Activated naive CD8-positive, alpha-beta T cell treated with anti-CD3 and anti-CD28 coated beads, Interleukin-2, amount 10 ng/mL, durations not matched to agents 7 days and 5 days (primary cell): ENCODE results near the gene EXOC4. TPM values are rescaled to one million over a fixed set of nuclear protein-coding genes. Genes with fewer than 3 reads are reported as not detected.

Experiments used
- ATAC-seq: fragments of 150-1000 bp; cut with Tn5 transposase; one replicate; pipeline ENCODE4 v1.10.0; 2021; ENCODE audit warnings: low read depth, moderate library complexity
- POLR2A ChIA-PET: fragments of 350-600 bp; sonication (Branson Sonifier 250); formaldehyde crosslinking; loops from one replicate; lab custom pipeline; 2021; ENCODE audit warnings: antibody characterized with exemption; lab: Charles Lee
- DNase-seq: peaks from one replicate; pipeline ENCODE4 v3.0.0; 2021
- H3K27ac Mint-ChIP-seq: one replicate; pipeline ENCODE4 v1.8.0; 2022; ENCODE audit warnings: mild to moderate bottlenecking, mixed read lengths
- H3K27me3 Mint-ChIP-seq: one replicate; pipeline ENCODE4 v1.8.0; 2022; ENCODE audit warnings: mild to moderate bottlenecking, moderate library complexity, mixed read lengths
- H3K36me3 Mint-ChIP-seq: one replicate; pipeline ENCODE4 v1.8.0; 2021; ENCODE audit warnings: mild to moderate bottlenecking, mixed read lengths
- H3K4me1 Mint-ChIP-seq: one replicate; pipeline ENCODE4 v1.8.0; 2021; ENCODE audit warnings: mixed read lengths
- H3K4me3 Mint-ChIP-seq: one replicate; pipeline ENCODE4 v1.8.0; 2022; ENCODE audit warnings: mild to moderate bottlenecking, moderate library complexity, mixed read lengths
- H3K9me3 Mint-ChIP-seq: one replicate; pipeline ENCODE4 v1.8.0; 2021; ENCODE audit warnings: mixed read lengths
- total RNA-seq, 2 experiments: library from RNA; stranded (reverse); gene quantifications; one replicate each; pipeline ENCODE4 v1.2.3, GENCODE V29; 2021

The EXOC4 gene
- total RNA-seq, 2 experiments from 2014 or later: 73.1 to 73.7 TPM

DNA sequence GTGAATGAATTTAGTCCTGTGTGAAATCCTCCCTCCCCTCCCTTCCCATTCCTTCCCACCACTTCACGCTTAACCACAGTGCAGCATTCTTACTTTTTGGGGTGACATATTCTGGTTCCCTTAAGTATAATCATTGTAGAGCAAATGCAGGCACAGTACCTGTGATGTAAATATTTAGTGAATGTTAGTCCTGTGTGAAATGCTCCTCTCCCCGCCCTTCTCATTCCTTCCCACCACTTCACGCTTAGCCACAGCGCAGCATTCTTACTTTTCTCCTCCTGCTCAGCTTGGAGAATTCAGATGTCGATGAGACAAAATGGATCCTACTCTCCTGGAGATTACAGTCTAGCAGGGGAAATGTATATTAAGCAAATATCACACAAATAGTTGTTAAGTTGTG is 258.8 kb downstream of the EXOC4 start:
- POLR2A ChIA-PET: no interaction called here
- H3K27ac Mint-ChIP-seq: no peak overlapping the region

GRCh38 chr7:133512560-133512959 is 259.7 kb downstream of the EXOC4 start:
- H3K27ac Mint-ChIP-seq: no peak overlapping the region
- H3K27me3 Mint-ChIP-seq: no peaks in the 10 kb centered on the region
- H3K4me1 Mint-ChIP-seq: no peaks in the 10 kb centered on the region
- DNase-seq (no peak), ATAC-seq (no peak)
- H3K4me3 Mint-ChIP-seq: no peak overlapping the region
- peaks cover 9% of the 10 kb centered on the region for H3K36me3 Mint-ChIP-seq
- POLR2A ChIA-PET: no interaction called here
- peaks cover 4% of the 10 kb centered on the region for H3K9me3 Mint-ChIP-seq

More for the DNA sequence above, 258.8 kb downstream of the EXOC4 start:
- Mint-ChIP-seq H3K36me3 (peaks cover 7% of the 10 kb centered on the region), H3K27me3 (no peaks in the 10 kb centered on the region), H3K4me1 (no peaks in the 10 kb centered on the region), H3K4me3 (no peak overlapping the region), H3K9me3 (peaks cover 4% of the 10 kb centered on the region)
- DNase-seq (no peak), ATAC-seq (no peak)

DNA sequence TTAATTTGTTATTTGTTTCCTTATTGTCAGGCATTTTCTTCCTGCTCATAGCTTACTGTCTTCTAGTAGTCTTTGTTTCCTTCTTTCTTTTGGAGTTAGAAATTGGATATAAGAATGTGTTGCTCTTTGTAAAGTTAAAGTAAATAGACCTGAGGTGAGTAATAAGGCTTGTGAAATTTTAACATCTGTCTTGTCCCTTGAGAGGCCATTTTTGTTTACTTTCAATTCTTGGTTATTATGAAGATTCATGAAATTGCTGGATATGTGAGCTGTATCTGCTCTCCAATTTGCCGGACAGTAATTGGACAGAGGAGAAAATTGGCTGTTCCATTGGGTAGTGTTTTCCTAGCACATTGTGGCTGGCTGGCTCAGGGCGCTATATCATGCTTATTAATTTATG is 260.7 kb downstream of the EXOC4 start:
- DNase-seq (no peak), ATAC-seq (no peak)
- Mint-ChIP-seq H3K27ac (no peak overlapping the region), H3K27me3 (no peaks in the 10 kb centered on the region), H3K4me3 (no peak overlapping the region), H3K4me1 (no peaks in the 10 kb centered on the region), H3K36me3 (peaks cover 7% of the 10 kb centered on the region), H3K9me3 (peaks cover 4% of the 10 kb centered on the region)
- POLR2A ChIA-PET: no interaction called here

DNA sequence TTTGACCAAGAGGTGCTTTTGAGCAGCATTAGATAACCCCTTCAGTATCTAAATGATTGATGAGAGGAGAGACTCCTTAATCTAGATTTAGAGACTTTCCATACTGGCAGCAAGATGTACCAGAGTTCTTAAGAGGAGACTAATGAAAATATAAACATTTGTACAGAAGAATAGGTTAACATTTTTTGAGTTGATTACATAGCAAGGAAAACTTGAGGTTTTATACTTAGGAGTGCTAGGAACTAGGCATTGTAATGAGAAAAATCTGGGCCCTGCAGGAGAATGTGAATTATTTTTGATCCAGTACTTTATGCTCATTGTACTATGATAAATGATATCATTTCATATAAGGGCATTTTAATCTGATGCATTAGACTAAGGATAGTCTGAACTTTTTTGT is 261.7 kb downstream of the EXOC4 start:
- POLR2A ChIA-PET: no interaction called here
- Mint-ChIP-seq H3K27me3 (no peaks in the 10 kb centered on the region), H3K27ac (no peak overlapping the region), H3K4me1 (no peaks in the 10 kb centered on the region), H3K9me3 (peaks cover 4% of the 10 kb centered on the region), H3K36me3 (peaks cover 6% of the 10 kb centered on the region), H3K4me3 (no peak overlapping the region)
- ATAC-seq: no peak
- no peak for DNase-seq

DNA sequence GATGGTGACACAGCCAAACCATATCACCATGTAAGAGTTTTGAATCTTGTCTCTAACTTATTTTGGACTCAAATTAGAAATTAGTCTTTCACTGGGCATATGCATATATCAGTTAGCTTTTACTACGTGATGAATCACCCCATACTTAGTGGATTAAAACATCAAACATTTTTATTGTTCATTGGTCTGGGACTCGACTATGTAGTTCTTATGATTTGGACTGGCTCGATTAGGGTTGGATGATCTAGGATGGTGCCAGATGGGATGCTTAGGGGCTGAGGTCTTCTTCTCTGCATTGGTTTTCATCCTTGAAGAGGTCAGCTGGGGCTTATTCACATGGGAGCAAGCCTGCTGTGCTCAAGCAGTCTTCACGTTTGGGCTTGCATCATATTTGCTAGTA is 264.9 kb downstream of the EXOC4 start:
- DNase-seq (no peak), ATAC-seq (no peak)
- Mint-ChIP-seq H3K4me3 (no peak overlapping the region), H3K9me3 (peaks cover 3% of the 10 kb centered on the region), H3K36me3 (peaks cover 1% of the 10 kb centered on the region), H3K27ac (no peak overlapping the region), H3K4me1 (no peaks in the 10 kb centered on the region), H3K27me3 (no peaks in the 10 kb centered on the region)
- POLR2A ChIA-PET: no interaction called here

DNA sequence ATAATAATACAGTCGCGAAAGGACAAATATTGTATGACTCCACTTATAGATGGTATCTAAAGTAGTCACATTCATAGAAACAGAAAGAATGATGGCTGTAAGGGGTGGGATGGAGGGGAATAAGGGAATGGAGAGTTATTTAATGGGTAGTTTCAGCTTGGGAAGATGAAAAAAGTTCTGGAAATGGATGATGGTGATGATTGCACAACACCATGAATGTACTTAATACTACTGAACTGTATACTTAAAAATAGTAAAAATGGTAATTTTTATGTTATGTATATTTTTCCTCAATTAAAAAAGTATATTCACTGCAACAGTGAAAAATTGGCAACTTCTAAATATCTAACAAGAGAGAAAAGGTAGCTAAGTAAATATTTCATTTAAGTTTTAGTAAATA is 265.8 kb downstream of the EXOC4 start:
- no peak for DNase-seq
- no peaks in the 10 kb centered on the region for H3K27me3 Mint-ChIP-seq
- peaks cover 3% of the 10 kb centered on the region for H3K9me3 Mint-ChIP-seq
- H3K4me3 Mint-ChIP-seq: no peak overlapping the region
- H3K4me1 Mint-ChIP-seq: no peaks in the 10 kb centered on the region
- H3K27ac Mint-ChIP-seq: no peak overlapping the region
- POLR2A ChIA-PET: no interaction called here
- H3K36me3 Mint-ChIP-seq: peaks cover 1% of the 10 kb centered on the region
- ATAC-seq: no peak

- POLR2A ChIA-PET: no interaction called here
- Mint-ChIP-seq H3K9me3 (peaks cover 4% of the 10 kb centered on the region), H3K27me3 (no peaks in the 10 kb centered on the region), H3K4me1 (no peaks in the 10 kb centered on the region), H3K27ac (no peak overlapping the region), H3K36me3 (peaks cover 1% of the 10 kb centered on the region), H3K4me3 (no peak overlapping the region)
- no peak for DNase-seq
- no peak for ATAC-seq
Observed at GRCh38 chr7:133520248-133520647, 267.4 kb downstream of the EXOC4 start.

GRCh38 chr7:133522501-133522900 is 269.6 kb downstream of the EXOC4 start:
- H3K9me3 Mint-ChIP-seq: peaks cover 4% of the 10 kb centered on the region
- no peak overlapping the region for H3K27ac Mint-ChIP-seq
- H3K36me3 Mint-ChIP-seq: no peaks in the 10 kb centered on the region
- no peaks in the 10 kb centered on the region for H3K27me3 Mint-ChIP-seq
- POLR2A ChIA-PET: no interaction called here
- no peak for DNase-seq
- no peak overlapping the region for H3K4me3 Mint-ChIP-seq
- ATAC-seq: no peak
- H3K4me1 Mint-ChIP-seq: no peaks in the 10 kb centered on the region

DNA sequence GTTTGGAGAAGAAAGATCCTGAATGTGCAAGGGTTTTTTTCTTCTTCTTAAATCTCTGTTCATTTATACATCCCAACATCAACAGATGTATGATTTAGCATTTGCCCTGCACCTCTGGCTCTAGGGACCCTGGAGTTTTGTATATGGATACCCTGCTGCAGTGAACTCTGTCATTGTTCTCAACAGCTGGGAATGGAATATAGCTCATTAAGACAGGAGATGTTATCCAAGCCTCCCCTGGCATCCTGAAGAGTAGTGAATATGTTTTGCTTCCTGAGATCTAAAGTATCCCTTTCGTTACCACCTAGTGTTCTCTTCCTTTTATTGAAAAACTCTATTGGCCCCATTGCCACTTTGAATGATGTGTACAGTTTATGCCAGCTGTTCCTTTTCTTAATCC is 275.9 kb downstream of the EXOC4 start:
- Mint-ChIP-seq H3K36me3 (no peaks in the 10 kb centered on the region), H3K4me1 (no peaks in the 10 kb centered on the region), H3K27ac (no peak overlapping the region), H3K4me3 (no peak overlapping the region), H3K9me3 (peaks cover 2% of the 10 kb centered on the region), H3K27me3 (no peaks in the 10 kb centered on the region)
- POLR2A ChIA-PET: no interaction called here
- ATAC-seq: no peak
- no peak for DNase-seq

DNA sequence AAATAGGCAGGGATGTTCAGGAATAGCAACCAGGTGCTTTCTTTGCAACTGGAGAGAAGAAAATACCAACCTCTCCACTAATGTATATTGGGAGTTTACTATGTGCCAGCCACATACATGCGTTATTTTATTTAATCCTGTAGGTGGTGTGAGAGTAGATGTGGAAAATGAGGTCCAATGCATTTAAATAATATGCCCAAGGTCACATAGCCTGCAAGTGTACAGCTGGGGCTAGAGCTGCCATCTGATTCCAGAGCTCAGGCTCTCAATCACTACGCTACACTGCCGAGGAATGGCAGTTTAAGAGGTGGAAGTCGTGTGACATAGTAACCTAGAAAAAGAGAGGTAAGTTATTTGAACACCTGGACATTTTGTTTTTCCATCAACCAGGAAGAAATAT is 277.0 kb downstream of the EXOC4 start:
- no peak for DNase-seq
- no peak for ATAC-seq
- no peaks in the 10 kb centered on the region for H3K4me1 Mint-ChIP-seq
- no peak overlapping the region for H3K27ac Mint-ChIP-seq
- H3K36me3 Mint-ChIP-seq: no peaks in the 10 kb centered on the region
- no peaks in the 10 kb centered on the region for H3K9me3 Mint-ChIP-seq
- POLR2A ChIA-PET: no interaction called here
- no peaks in the 10 kb centered on the region for H3K27me3 Mint-ChIP-seq
- H3K4me3 Mint-ChIP-seq: no peak overlapping the region

GRCh38 chr7:133530682-133531081 is 277.8 kb downstream of the EXOC4 start:
- H3K27ac Mint-ChIP-seq: no peak overlapping the region
- no peak overlapping the region for H3K4me3 Mint-ChIP-seq
- no peaks in the 10 kb centered on the region for H3K27me3 Mint-ChIP-seq
- POLR2A ChIA-PET: no interaction called here
- H3K36me3 Mint-ChIP-seq: no peaks in the 10 kb centered on the region
- H3K4me1 Mint-ChIP-seq: no peaks in the 10 kb centered on the region
- no peaks in the 10 kb centered on the region for H3K9me3 Mint-ChIP-seq
- ATAC-seq (no peak), DNase-seq (no peak)

GRCh38 chr7:133534816-133535215 is 281.9 kb downstream of the EXOC4 start:
- Mint-ChIP-seq H3K9me3 (no peaks in the 10 kb centered on the region), H3K4me1 (peaks cover 3% of the 10 kb centered on the region), H3K27ac (no peak overlapping the region), H3K36me3 (peaks cover 6% of the 10 kb centered on the region), H3K4me3 (no peak overlapping the region), H3K27me3 (no peaks in the 10 kb centered on the region)
- DNase-seq: no peak
- POLR2A ChIA-PET: no interaction called here
- no peak for ATAC-seq

GRCh38 chr7:133535308-133535707 is 282.4 kb downstream of the EXOC4 start:
- ATAC-seq: no peak
- Mint-ChIP-seq H3K27ac (no peak overlapping the region), H3K36me3 (peaks cover 6% of the 10 kb centered on the region), H3K9me3 (no peaks in the 10 kb centered on the region), H3K4me1 (peaks cover 3% of the 10 kb centered on the region), H3K4me3 (no peak overlapping the region), H3K27me3 (no peaks in the 10 kb centered on the region)
- POLR2A ChIA-PET: no interaction called here
- no peak for DNase-seq

DNA sequence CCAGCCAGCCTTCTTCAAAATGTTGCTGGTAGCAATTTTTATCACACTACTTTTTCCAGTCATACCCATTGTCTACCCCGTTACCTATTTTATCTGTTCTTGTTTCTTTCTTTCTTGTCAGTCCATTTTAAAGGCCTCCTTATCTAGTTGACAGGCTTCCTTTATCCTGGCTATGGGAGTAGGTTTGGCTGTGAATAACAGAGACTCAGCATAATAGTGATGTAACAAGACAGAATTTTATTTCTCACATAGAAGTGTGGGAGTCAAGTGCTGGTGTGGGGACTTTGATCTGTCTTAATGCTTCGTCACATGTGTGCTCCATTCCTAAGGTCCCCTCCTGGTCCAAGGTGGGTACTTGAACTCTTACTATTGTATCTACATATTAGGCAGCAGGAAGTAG is 283.6 kb downstream of the EXOC4 start:
- peaks cover 3% of the 10 kb centered on the region for H3K4me1 Mint-ChIP-seq
- POLR2A ChIA-PET: no interaction called here
- ATAC-seq (no peak), DNase-seq (no peak)
- no peak overlapping the region for H3K27ac Mint-ChIP-seq
- no peaks in the 10 kb centered on the region for H3K27me3 Mint-ChIP-seq
- no peaks in the 10 kb centered on the region for H3K9me3 Mint-ChIP-seq
- peaks cover 6% of the 10 kb centered on the region for H3K36me3 Mint-ChIP-seq
- H3K4me3 Mint-ChIP-seq: no peak overlapping the region

- ATAC-seq: no peak
- H3K27me3 Mint-ChIP-seq: no peaks in the 10 kb centered on the region
Observed at GRCh38 chr7:133539016-133539415, 286.1 kb downstream of the EXOC4 start.

More at GRCh38 chr7:133539016-133539415, 286.1 kb downstream of the EXOC4 start:
- H3K4me3 Mint-ChIP-seq: no peak overlapping the region
- peaks cover 3% of the 10 kb centered on the region for H3K4me1 Mint-ChIP-seq
- H3K36me3 Mint-ChIP-seq: peaks cover 6% of the 10 kb centered on the region
- no peaks in the 10 kb centered on the region for H3K9me3 Mint-ChIP-seq
- no peak overlapping the region for H3K27ac Mint-ChIP-seq
- POLR2A ChIA-PET: no interaction called here
- DNase-seq: no peak
